Measurements from ENCODE around the gene SH3GL1. TPM values are rescaled to one million over a fixed set of nuclear protein-coding genes. Genes with fewer than 3 reads are reported as not detected.

Gene SH3GL1
- total RNA-seq, 5 donors from 2014 or later (not counting 1 experiment from before 2014, with no cell fraction given), result 38.8 to 51.5 (median 45.7) TPM

DNA sequence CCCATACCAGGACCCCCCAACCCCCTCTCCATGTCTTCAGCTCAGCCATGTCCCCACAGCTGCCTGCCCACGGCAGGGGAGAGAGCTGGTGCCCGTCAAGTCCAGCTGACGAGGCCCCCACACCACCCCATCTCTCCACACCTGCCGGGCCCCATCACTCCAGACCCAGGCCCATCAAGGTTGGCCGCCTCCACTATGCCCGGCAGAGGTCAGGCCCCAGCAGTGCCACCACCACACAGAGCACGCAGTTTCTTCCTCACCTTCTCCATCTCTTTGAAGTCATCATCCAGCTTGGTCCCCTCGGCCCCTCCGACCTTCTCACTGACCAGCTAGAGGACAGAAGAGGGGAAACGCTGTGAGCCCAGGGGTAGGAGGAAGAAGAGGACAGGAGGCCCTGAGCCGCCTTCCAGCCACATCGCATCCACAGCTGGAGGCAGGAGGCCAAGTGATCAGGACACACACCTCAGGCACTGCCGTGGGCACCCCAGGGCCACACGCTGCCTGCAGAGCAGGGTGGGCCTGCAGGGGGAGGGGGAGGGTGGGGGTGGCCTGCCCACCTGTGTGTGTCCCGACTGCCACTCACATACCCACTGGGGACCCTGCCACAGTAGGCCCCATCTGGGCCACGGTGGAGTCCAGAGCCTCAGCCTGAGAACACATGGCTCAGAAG, 33.5 kb downstream of the SH3GL1 start:
- no peak for DNase-seq
- no peaks in the 10 kb centered on the region for H3K27me3 ChIP-seq (replicated peaks in 1 of 2; ENCODE audit: control insufficient read depth in 2 of 2, extremely low read depth in 1 of 2, insufficient read depth in 2 of 2, low read length in 1 of 2)
- H3K4me1 Mint-ChIP-seq, result peaks cover 32 to 40% (median 33%) of the 10 kb centered on the region in 3 donors
- H3K9me3 ChIP-seq, result no peaks in the 10 kb centered on the region
- no peak overlapping the region for H3K4me3 Mint-ChIP-seq
- H3K4me3 ChIP-seq (ENCODE audit: control insufficient read depth in 1 of 2, extremely low read depth in 1 of 2, low read length in 1 of 2), result no peak overlapping the region
- H3K27ac ChIP-seq (ENCODE audit: low read length), result no peak overlapping the region
- peaks cover 8% of the 10 kb centered on the region for H3K36me3 Mint-ChIP-seq
- ChIA-PET CTCF (no interaction called here), POLR2A (interaction anchor here in 1 of 2 donors (0.7 kb wide), 1 partner anchor 11 kb away, joined by 9 read pairs; no protein-coding TSS in a partner anchor)
- H3K27me3 Mint-ChIP-seq, result no peaks in the 10 kb centered on the region
- peak overlapping the region; percentile 66 to 89 for H3K27ac Mint-ChIP-seq
- peaks cover 16 to 44% of the 10 kb centered on the region in 2 experiments for H3K4me1 ChIP-seq (ENCODE audit: control insufficient read depth in 1 of 2, extremely low read depth in 1 of 2, insufficient read depth in 2 of 2, low read length in 2 of 2)
- 97% methylated on average over 7 of the region's 16 CpGs for WGBS (ENCODE audit: insufficient coverage)
- ATAC-seq (replicated peaks in 1 of 4), result no peak
- no peaks in the 10 kb centered on the region for H3K9me3 Mint-ChIP-seq
- peaks cover 12 to 47% of the 10 kb centered on the region in 2 donors for H3K36me3 ChIP-seq (ENCODE audit: control insufficient read depth in 2 of 2, extremely low read depth in 1 of 2, insufficient read depth in 1 of 2, low read length in 1 of 2)

DNA sequence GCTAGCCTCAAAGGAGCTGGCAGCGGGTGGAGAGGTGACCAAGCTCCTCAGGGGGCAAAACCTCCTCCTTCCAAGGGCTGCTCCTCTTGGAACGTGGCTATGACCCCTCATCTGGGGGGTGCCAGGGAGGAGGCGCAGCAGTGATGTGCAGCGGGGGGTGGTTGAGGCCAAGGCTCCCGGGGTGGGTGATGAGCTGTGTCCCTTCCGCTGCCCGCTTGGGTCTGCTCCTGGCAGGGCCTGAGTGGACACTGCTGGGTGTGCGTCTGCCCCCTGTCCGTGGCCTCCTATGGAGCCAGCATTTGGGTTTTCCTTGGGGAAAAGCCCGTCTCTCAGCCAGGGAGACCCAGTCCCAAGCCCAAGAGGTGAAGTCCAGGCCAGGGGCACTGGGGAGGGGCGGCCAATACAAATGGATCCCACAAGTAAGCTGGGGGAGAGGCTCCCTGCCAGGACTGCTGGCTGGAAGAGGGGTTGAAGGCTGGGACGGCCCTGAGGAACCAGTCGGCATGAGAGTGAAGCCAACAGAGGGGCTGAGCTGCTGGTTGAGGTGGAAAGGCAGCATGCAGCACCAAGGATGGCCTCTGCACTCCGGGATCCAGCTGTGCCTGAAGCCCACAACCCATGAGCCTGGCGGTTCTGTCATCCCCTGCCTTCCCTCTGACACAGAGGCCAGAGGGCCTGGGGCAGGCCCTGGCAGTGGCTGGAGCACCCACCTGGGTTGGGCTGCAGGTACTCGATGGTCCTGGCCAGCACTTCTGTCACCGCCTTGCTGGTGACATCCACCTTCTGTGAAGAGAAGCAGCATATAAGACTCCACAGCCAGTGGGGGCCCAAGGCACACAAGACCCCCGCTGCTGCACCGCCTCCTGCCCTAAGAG, 34.3 kb downstream of the SH3GL1 start:
- Histone ChIP-seq H3K36me3 (ENCODE audit: control insufficient read depth in 2 of 2, extremely low read depth in 1 of 2, insufficient read depth in 1 of 2, low read length in 1 of 2) (peaks cover 16 to 48% of the 10 kb centered on the region in 2 donors), H3K4me3 (ENCODE audit: control insufficient read depth in 1 of 2, extremely low read depth in 1 of 2, low read length in 1 of 2) (no peak overlapping the region), H3K4me1 (ENCODE audit: control insufficient read depth in 1 of 2, extremely low read depth in 1 of 2, insufficient read depth in 2 of 2, low read length in 2 of 2) (peaks cover 14 to 36% of the 10 kb centered on the region in 2 experiments), H3K9me3 (no peaks in the 10 kb centered on the region), H3K27me3 (replicated peaks in 1 of 2; ENCODE audit: control insufficient read depth in 2 of 2, extremely low read depth in 1 of 2, insufficient read depth in 2 of 2, low read length in 1 of 2) (no peaks in the 10 kb centered on the region), H3K27ac (ENCODE audit: low read length) (no peak overlapping the region)
- DNase-seq, result no peak
- POLR2A ChIA-PET, result interaction anchor here in 1 of 2 donors (0.7 kb wide), 1 partner anchor 12 kb away, joined by 9 read pairs; no protein-coding TSS in a partner anchor
- Mint-ChIP-seq H3K27ac (peak overlapping the region; percentile 6 to 39), H3K36me3 (peaks cover 8% of the 10 kb centered on the region), H3K27me3 (no peaks in the 10 kb centered on the region), H3K4me1 (peaks cover 29 to 33% (median 30%) of the 10 kb centered on the region in 3 donors), H3K4me3 (no peak overlapping the region), H3K9me3 (no peaks in the 10 kb centered on the region)
- no peak for ATAC-seq (replicated peaks in 1 of 4)
- 94% methylated on average over 16 of the region's 19 CpGs for WGBS (ENCODE audit: insufficient coverage)
- CTCF ChIA-PET, result interaction anchor here in 1 of 2 donors (0.6 kb wide), 1 partner anchor 60 kb away, joined by 3 read pairs; no protein-coding TSS in a partner anchor

DNA sequence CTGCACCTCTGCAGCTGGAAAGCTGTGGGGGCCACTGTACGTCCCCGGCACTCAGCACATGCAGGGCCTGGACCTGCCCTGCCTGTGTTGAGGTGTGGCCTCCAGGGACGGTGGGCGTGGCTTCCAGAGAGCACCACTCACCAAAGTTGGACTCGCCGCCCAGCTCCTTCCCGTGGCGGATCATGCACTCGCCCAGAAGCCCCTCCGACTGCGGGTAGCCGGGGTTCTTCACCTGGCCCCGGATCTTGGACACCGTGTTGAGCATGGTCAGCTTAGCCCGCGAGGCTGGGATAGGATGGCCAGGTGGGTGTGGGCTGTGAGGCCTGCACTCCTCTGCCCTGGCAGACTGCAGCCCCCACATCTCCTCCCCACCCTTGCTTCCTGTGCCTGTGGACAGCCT, 35.0 kb downstream of the SH3GL1 start:
- WGBS (ENCODE audit: insufficient coverage), result 100% methylated on average over 6 of the region's 16 CpGs
- Mint-ChIP-seq H3K36me3 (peaks cover 13% of the 10 kb centered on the region), H3K27me3 (no peaks in the 10 kb centered on the region), H3K4me3 (no peak overlapping the region), H3K9me3 (no peaks in the 10 kb centered on the region), H3K4me1 (peaks cover 23 to 26% (median 24%) of the 10 kb centered on the region in 3 donors), H3K27ac (no peak overlapping the region)
- Histone ChIP-seq H3K27me3 (replicated peaks in 1 of 2; ENCODE audit: control insufficient read depth in 2 of 2, extremely low read depth in 1 of 2, insufficient read depth in 2 of 2, low read length in 1 of 2) (no peaks in the 10 kb centered on the region), H3K36me3 (ENCODE audit: control insufficient read depth in 2 of 2, extremely low read depth in 1 of 2, insufficient read depth in 1 of 2, low read length in 1 of 2) (peaks cover 16 to 53% of the 10 kb centered on the region in 2 donors), H3K4me1 (ENCODE audit: control insufficient read depth in 1 of 2, extremely low read depth in 1 of 2, insufficient read depth in 2 of 2, low read length in 2 of 2) (peaks cover 8 to 29% of the 10 kb centered on the region in 2 experiments), H3K27ac (ENCODE audit: low read length) (no peak overlapping the region), H3K4me3 (ENCODE audit: control insufficient read depth in 1 of 2, extremely low read depth in 1 of 2, low read length in 1 of 2) (no peak overlapping the region), H3K9me3 (no peaks in the 10 kb centered on the region)
- POLR2A ChIA-PET, result no interaction called here
- CTCF ChIA-PET, result interaction anchor here in 1 of 2 donors (0.6 kb wide), 1 partner anchor 61 kb away, joined by 3 read pairs; no protein-coding TSS in a partner anchor
- DNase-seq (no peak), ATAC-seq (replicated peaks in 1 of 4) (no peak)

DNA sequence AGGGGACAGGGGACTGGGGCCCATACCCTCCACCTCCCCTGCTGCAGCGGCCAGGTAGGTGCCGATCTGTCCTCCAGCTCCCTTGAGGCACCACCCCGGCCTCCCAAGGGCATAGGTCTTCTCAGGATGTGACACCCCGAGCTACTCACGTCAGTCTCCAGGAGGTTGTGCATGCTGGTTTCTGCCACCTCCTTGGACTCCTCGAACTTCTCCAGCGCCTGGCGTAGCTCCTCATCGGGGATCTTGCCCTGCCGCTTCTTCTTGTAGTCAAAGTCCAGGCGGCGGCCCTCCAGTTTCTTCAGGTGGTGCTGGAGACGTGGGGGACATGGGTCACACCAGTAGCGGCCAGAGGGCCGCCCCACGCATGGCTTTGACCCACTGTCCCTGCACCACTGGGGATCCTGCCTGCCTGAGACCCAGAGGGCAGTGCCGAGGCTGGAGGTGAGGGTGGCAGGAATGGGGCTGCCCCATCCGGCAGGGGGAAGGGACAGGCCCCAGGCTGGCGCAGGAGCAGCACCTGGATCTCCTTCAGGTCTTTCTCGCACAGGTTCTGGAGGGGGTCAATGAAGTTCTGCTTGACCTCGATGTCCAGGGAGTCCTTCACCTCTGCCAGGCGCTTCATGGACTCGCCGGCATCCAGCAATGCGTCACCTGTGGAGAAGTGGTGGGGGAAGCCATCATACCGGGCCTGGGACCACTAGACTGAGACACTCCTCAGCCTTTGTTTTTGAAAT, 36.6 kb downstream of the SH3GL1 start:
- CTCF ChIA-PET, result no interaction called here
- Mint-ChIP-seq H3K27ac (no peak overlapping the region), H3K4me3 (no peak overlapping the region), H3K4me1 (peaks cover 9 to 12% (median 12%) of the 10 kb centered on the region in 3 donors), H3K36me3 (peaks cover 15% of the 10 kb centered on the region), H3K27me3 (no peaks in the 10 kb centered on the region), H3K9me3 (no peaks in the 10 kb centered on the region)
- WGBS (ENCODE audit: insufficient coverage), result 94% methylated on average over 25 of the region's 26 CpGs
- Histone ChIP-seq H3K36me3 (ENCODE audit: control insufficient read depth in 2 of 2, extremely low read depth in 1 of 2, insufficient read depth in 1 of 2, low read length in 1 of 2) (peaks cover 20 to 63% of the 10 kb centered on the region in 2 donors), H3K27ac (ENCODE audit: low read length) (no peak overlapping the region), H3K4me1 (ENCODE audit: control insufficient read depth in 1 of 2, extremely low read depth in 1 of 2, insufficient read depth in 2 of 2, low read length in 2 of 2) (peaks cover 4 to 13% of the 10 kb centered on the region in 2 experiments), H3K9me3 (no peaks in the 10 kb centered on the region), H3K4me3 (ENCODE audit: control insufficient read depth in 1 of 2, extremely low read depth in 1 of 2, low read length in 1 of 2) (no peak overlapping the region), H3K27me3 (replicated peaks in 1 of 2; ENCODE audit: control insufficient read depth in 2 of 2, extremely low read depth in 1 of 2, insufficient read depth in 2 of 2, low read length in 1 of 2) (no peaks in the 10 kb centered on the region)
- POLR2A ChIA-PET, result no interaction called here
- no peak for ATAC-seq (replicated peaks in 1 of 4)
- no peak for DNase-seq

DNA sequence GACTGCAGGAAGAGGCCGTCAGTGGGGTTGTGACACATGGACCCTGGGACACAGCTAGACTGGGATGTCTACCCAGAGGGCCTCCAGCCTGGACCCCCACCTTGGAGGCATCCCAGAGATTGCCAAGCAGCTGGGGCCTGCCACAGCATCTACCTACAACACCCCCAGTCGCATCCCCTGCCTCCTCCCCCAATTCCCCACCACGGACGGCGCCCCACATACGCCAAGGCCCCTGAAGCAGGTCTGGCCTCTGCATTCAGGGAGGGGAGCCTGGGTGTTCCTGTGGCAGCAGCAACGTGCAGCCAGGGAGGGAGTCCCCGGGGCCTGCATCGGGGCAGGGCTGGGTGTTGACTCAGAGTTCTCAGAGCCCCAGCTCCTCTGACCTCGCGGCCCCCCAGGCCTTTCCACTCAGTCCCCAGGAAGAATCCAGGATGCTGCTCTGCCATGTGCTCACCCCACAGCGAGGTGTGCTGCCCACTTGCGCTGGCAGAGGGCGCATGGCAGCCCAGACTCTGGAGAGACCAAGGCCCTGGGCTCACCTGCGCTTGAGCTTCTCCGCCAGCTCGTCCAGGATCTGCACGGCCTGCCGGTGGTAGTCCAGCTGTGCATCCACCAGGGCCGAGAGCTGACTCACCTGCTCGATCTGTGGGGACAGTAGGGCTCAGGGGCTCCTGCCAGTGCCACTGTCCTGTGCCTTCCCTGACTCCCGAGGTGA, 37.4 kb downstream of the SH3GL1 start:
- WGBS (ENCODE audit: insufficient coverage), result 89% methylated on average over 18 of the region's 22 CpGs
- peaks cover 20 to 63% of the 10 kb centered on the region in 2 donors for H3K36me3 ChIP-seq (ENCODE audit: control insufficient read depth in 2 of 2, extremely low read depth in 1 of 2, insufficient read depth in 1 of 2, low read length in 1 of 2)
- DNase-seq (no peak), ATAC-seq (replicated peaks in 1 of 4) (peak in 2 of 4 experiments; percentile 20 to 24)
- H3K4me1 ChIP-seq (ENCODE audit: control insufficient read depth in 1 of 2, extremely low read depth in 1 of 2, insufficient read depth in 2 of 2, low read length in 2 of 2), result peaks cover 0 to 6% of the 10 kb centered on the region in 2 experiments
- CTCF ChIA-PET, result no interaction called here
- H3K4me3 ChIP-seq (ENCODE audit: control insufficient read depth in 1 of 2, extremely low read depth in 1 of 2, low read length in 1 of 2), result no peak overlapping the region
- no peaks in the 10 kb centered on the region for H3K9me3 ChIP-seq
- POLR2A ChIA-PET, result interaction anchor here in 1 of 2 donors (0.6 kb wide), 1 partner anchor 28 kb away, joined by 3 read pairs; no protein-coding TSS in a partner anchor
- no peak overlapping the region for H3K27ac ChIP-seq (ENCODE audit: low read length)
- no peaks in the 10 kb centered on the region for H3K27me3 ChIP-seq (replicated peaks in 1 of 2; ENCODE audit: control insufficient read depth in 2 of 2, extremely low read depth in 1 of 2, insufficient read depth in 2 of 2, low read length in 1 of 2)
- no peak overlapping the region for H3K4me3 Mint-ChIP-seq
- H3K36me3 Mint-ChIP-seq, result peaks cover 15% of the 10 kb centered on the region
- H3K4me1 Mint-ChIP-seq, result peaks cover 4 to 6% (median 4%) of the 10 kb centered on the region in 3 donors
- no peak overlapping the region for H3K27ac Mint-ChIP-seq
- no peaks in the 10 kb centered on the region for H3K9me3 Mint-ChIP-seq
- no peaks in the 10 kb centered on the region for H3K27me3 Mint-ChIP-seq

Data from T-cell (primary cell).